Suprapubic skin (tissue), 4 donors: Measurements from ENCODE around the gene BTG4. TPM values are rescaled to one million over a fixed set of nuclear protein-coding genes. Genes with fewer than 3 reads are reported as not detected.

Experiments
- DNase-seq, 2 donors: peaks; one replicate each; pipeline ENCODE4 v3.0.0-alpha.2; 2019; ENCODE audit warnings: low spot score in 2 of 2
- H3K27ac ChIP-seq: fragments of 200-600 bp; sonication (generic); one replicate; pipeline ENCODE4 v1.5.1; 2019
- H3K27me3 ChIP-seq: fragments of 200-600 bp; sonication (generic); one replicate; pipeline ENCODE4 v1.5.1; 2019
- H3K36me3 ChIP-seq: fragments of 200-600 bp; sonication (generic); one replicate; pipeline ENCODE4 v1.5.1; 2019
- H3K4me1 ChIP-seq: fragments of 200-600 bp; sonication (generic); one replicate; pipeline ENCODE4 v1.5.1; 2019
- H3K4me3 ChIP-seq: fragments of 200-600 bp; sonication (generic); one replicate; pipeline ENCODE4 v1.5.1; 2019; ENCODE audit warnings: mild to moderate bottlenecking
- H3K9me3 ChIP-seq: fragments of 200-600 bp; sonication (generic); one replicate; pipeline ENCODE4 v1.5.1; 2019
- EP300 ChIP-seq: sonication (generic); formaldehyde crosslinking; IDR thresholded peaks from one replicate; pipeline ENCODE4 v1.6.1; 2017; ENCODE audit warnings: antibody characterized with exemption
- POLR2A ChIP-seq, 2 donors: fragments of 450-650 bp; IDR thresholded peaks; one replicate each; pipeline ENCODE4 v1.6.1; 2017; ENCODE audit warnings: antibody characterized with exemption in 2 of 2, mild to moderate bottlenecking in 2 of 2, moderate library complexity in 2 of 2
- POLR2AphosphoS5 ChIP-seq, 3 donors: sonication (generic); formaldehyde crosslinking; IDR thresholded peaks; one replicate each; pipeline ENCODE4 v1.6.1; 2017; ENCODE audit warnings: antibody characterized with exemption in 3 of 3
- WGBS: methylation state at CpG from one replicate; pipeline ENCODE4 v1.1.5; 2018; 5-methylcytosine and 5-hydroxymethylcytosine counted together
- total RNA-seq, 4 donors: library from RNA; depleted of rRNA; stranded (reverse); fragments of >200 nt; gene quantifications; one replicate each; pipeline ENCODE4 v1.1.0, GENCODE V29; 2016
- TF ChIP-seq, protein P1 (sequence below), 2 donors: fragments of 200-600 bp in 1 of 2; fragments of 450-650 bp in 1 of 2; sonication (generic) in 1 of 2; IDR thresholded peaks; one replicate each; pipeline ENCODE4 v1.5.1; 2016 to 2019; ENCODE audit warnings: antibody characterized with exemption in 2 of 2, mild to moderate bottlenecking in 1 of 2, moderate library complexity in 1 of 2

BTG4 gene
- total RNA-seq, 4 donors from 2014 or later = not detected

DNA sequence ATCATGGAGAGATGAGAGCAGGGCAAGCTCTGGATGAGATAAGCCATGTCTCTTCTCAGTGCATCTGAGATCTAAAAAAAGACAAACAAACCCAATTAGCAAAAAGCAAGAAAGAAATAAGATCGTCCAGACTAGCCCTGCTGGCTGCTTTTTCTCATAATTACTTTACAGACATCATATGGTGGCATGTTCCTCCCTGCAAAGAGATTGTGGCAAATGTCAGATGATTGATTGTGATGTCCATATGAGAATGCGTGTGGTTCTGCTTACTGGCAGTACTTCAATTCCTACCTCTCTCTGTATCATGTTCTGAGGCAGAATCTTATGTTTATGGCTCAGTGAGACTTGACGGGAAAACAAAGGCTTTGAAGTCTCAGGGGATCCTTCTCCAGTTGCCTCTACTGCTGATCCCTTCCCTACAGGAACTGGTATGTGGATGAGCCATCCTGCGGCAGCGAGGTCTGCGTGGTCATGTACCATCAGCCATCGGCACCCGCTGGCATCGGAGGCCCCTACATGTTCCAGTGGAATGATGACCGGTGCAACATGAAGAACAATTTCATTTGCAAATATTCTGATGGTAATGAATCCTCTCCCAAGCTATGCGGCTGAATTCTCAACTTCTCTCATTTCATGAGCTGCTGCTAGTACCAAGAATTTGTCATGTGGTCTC, 37.1 kb upstream of the BTG4 start:
- 81% methylated on average over 11 of the region's 11 CpGs for WGBS

DNA sequence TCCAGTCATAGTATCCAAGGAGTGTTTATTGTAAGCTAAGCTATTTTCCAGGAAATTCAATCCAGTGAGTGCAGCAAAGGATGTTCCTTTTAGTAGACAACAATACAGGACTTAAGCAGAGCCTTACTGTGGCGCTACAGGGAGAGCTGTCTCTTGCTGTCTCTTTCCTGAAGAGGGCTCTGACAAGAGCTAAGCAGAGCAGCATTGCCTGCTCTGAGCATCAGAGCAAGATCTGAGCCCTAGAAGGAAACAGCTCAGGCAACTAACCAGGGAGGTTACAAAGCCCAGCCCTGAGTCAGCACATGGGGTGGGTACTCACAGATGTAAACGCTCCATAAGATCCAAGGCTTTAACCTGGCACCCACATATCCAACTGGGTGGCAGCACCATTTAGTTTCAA, 36.3 kb upstream of the BTG4 start:
- TF ChIP-seq EP300 (no peak), POLR2AphosphoS5 (IDR thresholded peaks at IDR 0.05) (no peak), POLR2A (IDR thresholded peaks at IDR 0.05) (no peak)
- TF ChIP-seq, protein P1, sequence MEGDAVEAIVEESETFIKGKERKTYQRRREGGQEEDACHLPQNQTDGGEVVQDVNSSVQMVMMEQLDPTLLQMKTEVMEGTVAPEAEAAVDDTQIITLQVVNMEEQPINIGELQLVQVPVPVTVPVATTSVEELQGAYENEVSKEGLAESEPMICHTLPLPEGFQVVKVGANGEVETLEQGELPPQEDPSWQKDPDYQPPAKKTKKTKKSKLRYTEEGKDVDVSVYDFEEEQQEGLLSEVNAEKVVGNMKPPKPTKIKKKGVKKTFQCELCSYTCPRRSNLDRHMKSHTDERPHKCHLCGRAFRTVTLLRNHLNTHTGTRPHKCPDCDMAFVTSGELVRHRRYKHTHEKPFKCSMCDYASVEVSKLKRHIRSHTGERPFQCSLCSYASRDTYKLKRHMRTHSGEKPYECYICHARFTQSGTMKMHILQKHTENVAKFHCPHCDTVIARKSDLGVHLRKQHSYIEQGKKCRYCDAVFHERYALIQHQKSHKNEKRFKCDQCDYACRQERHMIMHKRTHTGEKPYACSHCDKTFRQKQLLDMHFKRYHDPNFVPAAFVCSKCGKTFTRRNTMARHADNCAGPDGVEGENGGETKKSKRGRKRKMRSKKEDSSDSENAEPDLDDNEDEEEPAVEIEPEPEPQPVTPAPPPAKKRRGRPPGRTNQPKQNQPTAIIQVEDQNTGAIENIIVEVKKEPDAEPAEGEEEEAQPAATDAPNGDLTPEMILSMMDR (IDR thresholded peaks at IDR 0.05) = no peak
- 77% methylated on average over 2 of the region's 2 CpGs for WGBS
- H3K4me1 ChIP-seq = no peaks in the 10 kb centered on the region
- no peak overlapping the region for H3K4me3 ChIP-seq
- H3K36me3 ChIP-seq = no peaks in the 10 kb centered on the region
- no peaks in the 10 kb centered on the region for H3K9me3 ChIP-seq
- DNase-seq = no peak
- no peak overlapping the region for H3K27ac ChIP-seq
- no peaks in the 10 kb centered on the region for H3K27me3 ChIP-seq

More for the DNA sequence above, 37.1 kb upstream of the BTG4 start:
- Histone ChIP-seq H3K9me3 (no peaks in the 10 kb centered on the region), H3K27me3 (no peaks in the 10 kb centered on the region), H3K36me3 (no peaks in the 10 kb centered on the region), H3K27ac (no peak overlapping the region), H3K4me3 (no peak overlapping the region), H3K4me1 (no peaks in the 10 kb centered on the region)
- TF ChIP-seq EP300 (no peak), POLR2AphosphoS5 (IDR thresholded peaks at IDR 0.05) (no peak), POLR2A (IDR thresholded peaks at IDR 0.05) (no peak)
- TF ChIP-seq, protein P1 (IDR thresholded peaks at IDR 0.05) = no peak
- no peak for DNase-seq

DNA sequence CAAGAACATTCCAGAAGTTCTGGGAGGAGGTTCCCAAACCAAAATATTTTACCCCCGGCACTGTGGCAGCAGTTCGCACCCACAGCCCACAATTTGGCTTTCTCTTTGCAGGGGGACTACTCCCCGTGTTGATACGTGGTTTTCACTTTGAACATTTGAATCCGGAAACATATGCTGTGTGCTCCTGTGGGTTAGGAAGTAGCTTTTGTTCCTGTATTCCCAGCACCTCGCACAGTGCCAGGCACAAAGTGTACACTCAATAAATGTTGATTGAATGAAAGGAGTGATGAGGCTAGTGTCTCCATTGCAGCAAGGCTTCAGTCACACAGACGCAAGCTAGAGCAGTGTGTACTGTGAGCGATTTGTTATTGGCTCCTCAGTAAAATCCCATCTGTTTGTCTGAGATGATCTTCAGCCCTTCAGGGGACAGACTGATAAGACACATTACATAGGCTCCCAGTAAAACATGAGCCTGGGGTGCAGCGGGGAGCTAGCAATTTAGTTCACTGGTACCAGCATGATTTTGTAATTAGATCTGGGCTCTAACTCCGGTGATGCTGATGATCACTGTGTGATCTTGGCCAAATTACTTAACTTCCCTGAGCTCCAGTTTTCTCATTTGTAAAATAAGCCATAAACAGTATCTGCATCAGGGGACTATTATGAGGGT, 30.6 kb upstream of the BTG4 start:
- Histone ChIP-seq H3K36me3 (no peaks in the 10 kb centered on the region), H3K4me3 (no peak overlapping the region), H3K4me1 (peaks cover 22% of the 10 kb centered on the region), H3K27me3 (peaks cover 30% of the 10 kb centered on the region), H3K9me3 (no peaks in the 10 kb centered on the region), H3K27ac (no peak overlapping the region)
- WGBS = 84% methylated on average over 10 of the region's 10 CpGs
- TF ChIP-seq, protein P1 (IDR thresholded peaks at IDR 0.05) = no peak
- no peak for TF ChIP-seq POLR2AphosphoS5 (IDR thresholded peaks at IDR 0.05)
- TF ChIP-seq POLR2A (IDR thresholded peaks at IDR 0.05) = no peak
- TF ChIP-seq EP300 = no peak
- DNase-seq = no peak

DNA sequence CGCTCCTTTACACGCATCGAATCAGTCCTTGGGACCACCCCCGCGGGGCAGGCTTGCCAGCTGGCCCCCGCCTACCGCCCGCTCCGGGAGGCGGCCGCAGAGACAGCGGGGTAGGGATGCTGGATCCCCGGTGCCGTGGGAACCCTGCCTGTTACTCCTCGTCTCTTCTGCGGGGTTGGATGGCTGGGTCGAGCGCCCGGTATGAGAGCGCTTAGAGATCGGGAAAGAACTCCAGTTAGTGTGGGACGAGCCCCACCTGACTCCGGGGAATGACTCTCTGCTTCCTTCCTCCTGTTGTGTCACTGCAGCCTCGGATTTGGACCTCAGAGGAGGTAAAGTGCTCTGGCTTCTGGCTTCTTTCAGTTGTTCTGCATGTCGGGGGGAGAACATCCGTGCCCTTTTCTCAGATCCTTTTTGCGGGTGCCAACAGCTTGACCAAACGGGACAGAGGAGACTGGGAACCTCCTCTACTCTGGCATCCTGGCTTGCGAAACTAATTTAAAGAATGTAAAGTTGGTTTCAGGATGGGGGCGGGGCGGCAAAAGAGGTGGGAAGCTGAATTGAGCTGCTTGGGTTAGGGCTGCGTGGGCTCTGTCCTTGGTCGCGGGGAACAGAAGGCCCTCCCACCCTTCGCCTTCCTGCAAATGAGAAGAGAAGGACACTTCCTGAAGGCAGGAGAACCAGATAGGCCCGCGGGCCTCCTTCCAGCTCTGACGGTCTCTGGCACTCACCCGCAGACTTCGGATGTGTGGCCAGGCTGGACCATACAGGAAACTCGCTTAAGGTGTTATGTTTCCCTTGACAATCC, 29.3 kb upstream of the BTG4 start:
- TF ChIP-seq POLR2AphosphoS5 (IDR thresholded peaks at IDR 0.05) (no peak), EP300 (no peak), POLR2A (IDR thresholded peaks at IDR 0.05) (no peak)
- TF ChIP-seq, protein P1 (IDR thresholded peaks at IDR 0.05) = no peak
- H3K36me3 ChIP-seq = no peaks in the 10 kb centered on the region
- peak overlapping the region; percentile 56 for H3K4me3 ChIP-seq
- peak in 1 of 2 donors; percentile 68 for DNase-seq
- no peak overlapping the region for H3K27ac ChIP-seq
- WGBS = 19% methylated on average over 34 of the region's 41 CpGs
- H3K4me1 ChIP-seq = peaks cover 22% of the 10 kb centered on the region
- no peaks in the 10 kb centered on the region for H3K9me3 ChIP-seq
- H3K27me3 ChIP-seq = peaks cover 31% of the 10 kb centered on the region

DNA sequence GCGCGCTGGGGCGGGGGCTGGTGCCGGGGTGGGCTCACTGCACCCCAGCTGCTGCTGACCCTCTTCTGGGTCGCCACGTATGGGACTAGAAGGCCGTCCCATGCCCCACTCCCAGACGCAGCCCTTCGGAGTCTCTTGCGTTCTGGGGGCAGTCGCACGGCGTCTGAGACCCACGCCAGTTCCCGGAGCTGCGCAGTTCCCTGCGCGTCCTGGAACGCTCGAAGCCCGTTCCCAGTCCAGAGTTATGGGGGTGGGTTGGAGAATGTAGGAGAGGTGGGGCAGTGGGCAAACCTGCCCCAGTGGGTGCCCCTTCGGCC, 28.7 kb upstream of the BTG4 start:
- Histone ChIP-seq H3K27ac (no peak overlapping the region), H3K27me3 (peaks cover 31% of the 10 kb centered on the region), H3K4me3 (peak overlapping the region; percentile 56), H3K9me3 (no peaks in the 10 kb centered on the region), H3K4me1 (peaks cover 22% of the 10 kb centered on the region), H3K36me3 (no peaks in the 10 kb centered on the region)
- TF ChIP-seq, protein P1 (IDR thresholded peaks at IDR 0.05) = no peak
- TF ChIP-seq EP300 (no peak), POLR2A (IDR thresholded peaks at IDR 0.05) (no peak), POLR2AphosphoS5 (IDR thresholded peaks at IDR 0.05) (no peak)
- no peak for DNase-seq
- WGBS = 0% methylated on average over 2 of the region's 22 CpGs
